ENCODE measurements around the gene STARD3.

Gene STARD3

GRCh38 chr17:39643271-39643670 is 6.3 kb downstream of the STARD3 start:
- H3K4me3 ChIP-seq (ENCODE audit: control insufficient read depth, low read depth, low read length), result no peak overlapping the region
- DNase-seq (ENCODE audit: low read depth), result no peak
- no peak for TF ChIP-seq CTCF (IDR thresholded peaks at IDR 0.05; ENCODE audit: control insufficient read depth, insufficient read depth, low read depth, low read length, missing control alignments)

GRCh38 chr17:39647256-39647655 is 10.3 kb downstream of the STARD3 start:
- no peak for DNase-seq (ENCODE audit: low read depth)
- no peak for TF ChIP-seq CTCF (IDR thresholded peaks at IDR 0.05; ENCODE audit: control insufficient read depth, insufficient read depth, low read depth, low read length, missing control alignments)

GRCh38 chr17:39648616-39649366 is 11.8 kb downstream of the STARD3 start:
- TF ChIP-seq CTCF (IDR thresholded peaks at IDR 0.05; ENCODE audit: control insufficient read depth, insufficient read depth, low read depth, low read length, missing control alignments), result no peak
- no peak overlapping the region for H3K4me3 ChIP-seq (ENCODE audit: control insufficient read depth, low read depth, low read length)
- no peak for DNase-seq (ENCODE audit: low read depth)

More at GRCh38 chr17:39647256-39647655, 10.3 kb downstream of the STARD3 start:
- H3K4me3 ChIP-seq (ENCODE audit: control insufficient read depth, low read depth, low read length), result no peak overlapping the region

- no peak overlapping the region for H3K4me3 ChIP-seq (ENCODE audit: control insufficient read depth, low read depth, low read length)
- DNase-seq (ENCODE audit: low read depth), result no peak
- TF ChIP-seq CTCF (IDR thresholded peaks at IDR 0.05; ENCODE audit: control insufficient read depth, insufficient read depth, low read depth, low read length, missing control alignments), result no peak
Observed at GRCh38 chr17:39650121-39650579, 13.2 kb downstream of the STARD3 start.

- no peak overlapping the region for H3K4me3 ChIP-seq (ENCODE audit: control insufficient read depth, low read depth, low read length)
- no peak for DNase-seq (ENCODE audit: low read depth)
- TF ChIP-seq CTCF (IDR thresholded peaks at IDR 0.05; ENCODE audit: control insufficient read depth, insufficient read depth, low read depth, low read length, missing control alignments), result no peak
Observed at GRCh38 chr17:39651923-39652586, 15.1 kb downstream of the STARD3 start.

- no peak for DNase-seq (ENCODE audit: low read depth)
- no peak overlapping the region for H3K4me3 ChIP-seq (ENCODE audit: control insufficient read depth, low read depth, low read length)
- TF ChIP-seq CTCF (IDR thresholded peaks at IDR 0.05; ENCODE audit: control insufficient read depth, insufficient read depth, low read depth, low read length, missing control alignments), result no peak
Observed at GRCh38 chr17:39652587-39653315, 15.8 kb downstream of the STARD3 start.
